A673 (cell line): ENCODE measurements around the gene CASP7. TPM values are rescaled to one million over a fixed set of nuclear protein-coding genes. Genes with fewer than 3 reads are reported as not detected.
"Not testable (repeated sequence)": the region's sequence is repeated elsewhere in the genome, so short reads cannot be mapped to it uniquely, and the experiment has no call there.

Source experiments
- BruUV-seq: library from RNA; stranded (reverse); fragments of 400-500 nt; replicated peaks from 2 replicates; lab custom pipeline; 2021; lab: Mats Ljungman, UMichigan
- CTCF ChIA-PET: fragments of 300-600 bp; sonication (Branson Sonifier 250); formaldehyde crosslinking; loops from one replicate; lab custom pipeline; 2022; ENCODE audit warnings: antibody characterized with exemption; lab: Charles Lee
- POLR2A ChIA-PET: fragments of 300-600 bp; sonication (Branson Sonifier 250); formaldehyde crosslinking; loops from one replicate; lab custom pipeline; 2022; ENCODE audit warnings: antibody characterized with exemption; ENCODE audit not compliant: low non-redundant PET; lab: Charles Lee
- DNase-seq: peaks from one replicate; pipeline ENCODE4 v3.0.0-alpha.2; 2015; ENCODE audit warnings: low spot score
- H3K27ac ChIP-seq: fragments of 200-600 bp; sonication (generic); 2 replicates; pipeline ENCODE4 v1.5.1; 2016; ENCODE audit warnings: mixed run types, low read depth, mild to moderate bottlenecking, mixed read lengths, antibody characterized with exemption, low read length; ENCODE audit not compliant: poor library complexity, severe bottlenecking
- H3K27me3 ChIP-seq: fragments of 200-600 bp; sonication (generic); replicated peaks from 2 replicates; pipeline ENCODE4 v1.6.1; 2017; ENCODE audit warnings: mixed run types, low read depth, mild to moderate bottlenecking, mixed read lengths, antibody characterized with exemption, low read length; ENCODE audit not compliant: insufficient read depth, poor library complexity
- H3K36me3 ChIP-seq: fragments of 200-600 bp; sonication (generic); 2 replicates; pipeline ENCODE4 v1.6.1; 2016; ENCODE audit warnings: mixed run types, mild to moderate bottlenecking, mixed read lengths, antibody characterized with exemption, low read length; ENCODE audit not compliant: insufficient read depth, poor library complexity, severe bottlenecking
- H3K4me1 ChIP-seq: fragments of 200-600 bp; sonication (generic); 2 replicates; pipeline ENCODE4 v1.6.1; 2017; ENCODE audit warnings: mixed run types, mild to moderate bottlenecking, mixed read lengths, antibody characterized with exemption, low read length; ENCODE audit not compliant: insufficient read depth, poor library complexity, severe bottlenecking
- H3K4me3 ChIP-seq: fragments of 200-600 bp; sonication (generic); 2 replicates; pipeline ENCODE4 v1.5.1; 2016; ENCODE audit warnings: low read depth, mixed run types, mild to moderate bottlenecking, mixed read lengths, low read length; ENCODE audit not compliant: poor library complexity, severe bottlenecking
- H3K9me3 ChIP-seq: fragments of 200-600 bp; sonication (generic); 2 replicates; pipeline ENCODE4 v1.6.1; 2016; ENCODE audit warnings: mixed run types, low read depth, mild to moderate bottlenecking, mixed read lengths, antibody characterized with exemption, low read length; ENCODE audit not compliant: poor library complexity, severe bottlenecking
- EZH2 ChIP-seq: fragments of 200-600 bp; sonication (generic); IDR thresholded peaks from 2 replicates; pipeline ENCODE4 v1.6.1; 2017; ENCODE audit warnings: borderline replicate concordance, low read depth, mild to moderate bottlenecking, mixed read lengths, antibody characterized with exemption, low read length; ENCODE audit not compliant: poor library complexity, severe bottlenecking
- intact Hi-C: fragments of 100-400 bp; cut with micrococcal nuclease; formaldehyde crosslinking; loops from one replicate; pipeline ENCODE4 v1.10.0; 2022; ENCODE audit not compliant: unreplicated experiment
- total RNA-seq: library from RNA; stranded (reverse); gene quantifications from 2 replicates; pipeline ENCODE4 v1.2.3, GENCODE V29; 2021
- TF ChIP-seq, protein P1 (sequence below): fragments of 300-800, 200-600 bp; sonication (generic); conservative IDR thresholded peaks from 2 replicates; pipeline ENCODE4 v1.5.1; 2017; ENCODE audit warnings: low read depth, mild to moderate bottlenecking, antibody characterized with exemption, low read length, moderate library complexity, mixed read lengths

The CASP7 gene
- total RNA-seq, 1 experiment from 2014 or later, result 57.7 TPM

DNA sequence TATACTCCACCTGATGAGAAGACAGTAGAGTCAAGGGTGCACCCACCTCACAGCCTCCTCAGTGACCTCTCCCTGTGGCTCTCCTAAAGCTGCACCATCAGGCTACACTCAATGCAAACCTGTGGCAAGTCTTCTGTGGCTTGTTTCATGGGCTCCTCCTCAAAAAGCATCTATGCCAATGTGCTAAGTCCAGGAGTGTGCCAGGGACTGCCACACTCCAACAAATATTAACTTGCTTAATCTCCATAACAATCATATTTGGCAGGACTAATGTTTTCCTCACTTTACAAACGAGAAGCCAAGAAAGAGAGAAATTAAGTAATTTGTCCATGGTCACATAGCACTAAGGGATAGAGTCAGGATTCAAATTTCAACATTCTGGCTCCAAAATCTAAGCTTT, 27.8 kb upstream of the CASP7 start:
- intact Hi-C loops, result no loop called here
- TF ChIP-seq, protein P1, sequence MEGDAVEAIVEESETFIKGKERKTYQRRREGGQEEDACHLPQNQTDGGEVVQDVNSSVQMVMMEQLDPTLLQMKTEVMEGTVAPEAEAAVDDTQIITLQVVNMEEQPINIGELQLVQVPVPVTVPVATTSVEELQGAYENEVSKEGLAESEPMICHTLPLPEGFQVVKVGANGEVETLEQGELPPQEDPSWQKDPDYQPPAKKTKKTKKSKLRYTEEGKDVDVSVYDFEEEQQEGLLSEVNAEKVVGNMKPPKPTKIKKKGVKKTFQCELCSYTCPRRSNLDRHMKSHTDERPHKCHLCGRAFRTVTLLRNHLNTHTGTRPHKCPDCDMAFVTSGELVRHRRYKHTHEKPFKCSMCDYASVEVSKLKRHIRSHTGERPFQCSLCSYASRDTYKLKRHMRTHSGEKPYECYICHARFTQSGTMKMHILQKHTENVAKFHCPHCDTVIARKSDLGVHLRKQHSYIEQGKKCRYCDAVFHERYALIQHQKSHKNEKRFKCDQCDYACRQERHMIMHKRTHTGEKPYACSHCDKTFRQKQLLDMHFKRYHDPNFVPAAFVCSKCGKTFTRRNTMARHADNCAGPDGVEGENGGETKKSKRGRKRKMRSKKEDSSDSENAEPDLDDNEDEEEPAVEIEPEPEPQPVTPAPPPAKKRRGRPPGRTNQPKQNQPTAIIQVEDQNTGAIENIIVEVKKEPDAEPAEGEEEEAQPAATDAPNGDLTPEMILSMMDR, result no peak
- TF ChIP-seq EZH2, result no peak
- POLR2A ChIA-PET, result no interaction called here
- CTCF ChIA-PET, result no interaction called here
- Histone ChIP-seq H3K9me3 (no peaks in the 10 kb centered on the region), H3K27ac (no peak overlapping the region), H3K4me1 (peaks cover 12% of the 10 kb centered on the region), H3K27me3 (no peaks in the 10 kb centered on the region), H3K36me3 (no peaks in the 10 kb centered on the region), H3K4me3 (no peak overlapping the region)
- BruUV-seq, result no TSS peak
- no peak for DNase-seq

DNA sequence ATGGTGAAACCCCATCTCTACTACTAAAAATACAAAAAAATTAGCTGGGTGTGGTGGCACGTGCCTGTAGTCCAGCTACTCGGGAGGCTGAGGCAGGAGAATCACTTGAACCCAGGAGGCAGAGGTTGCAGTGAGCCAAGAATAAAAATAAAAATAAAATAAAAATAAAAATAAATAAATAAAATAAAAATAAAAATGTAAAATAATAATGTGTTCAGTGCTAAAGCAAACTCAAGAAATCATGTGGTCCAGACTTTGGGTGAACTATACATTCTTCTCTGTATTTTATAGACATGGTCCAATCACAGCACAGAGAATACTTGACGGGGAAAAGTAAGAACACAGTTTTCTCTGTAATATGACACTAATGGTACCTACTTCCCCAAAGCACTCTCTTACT, 27.3 kb upstream of the CASP7 start:
- H3K36me3 ChIP-seq, H3K27ac ChIP-seq, CTCF ChIA-PET, intact Hi-C loops, BruUV-seq, H3K9me3 ChIP-seq, POLR2A ChIA-PET, H3K4me3 ChIP-seq, DNase-seq, H3K27me3 ChIP-seq: not testable (repeated sequence)
- peaks cover 12% of the 10 kb centered on the region for H3K4me1 ChIP-seq

DNA sequence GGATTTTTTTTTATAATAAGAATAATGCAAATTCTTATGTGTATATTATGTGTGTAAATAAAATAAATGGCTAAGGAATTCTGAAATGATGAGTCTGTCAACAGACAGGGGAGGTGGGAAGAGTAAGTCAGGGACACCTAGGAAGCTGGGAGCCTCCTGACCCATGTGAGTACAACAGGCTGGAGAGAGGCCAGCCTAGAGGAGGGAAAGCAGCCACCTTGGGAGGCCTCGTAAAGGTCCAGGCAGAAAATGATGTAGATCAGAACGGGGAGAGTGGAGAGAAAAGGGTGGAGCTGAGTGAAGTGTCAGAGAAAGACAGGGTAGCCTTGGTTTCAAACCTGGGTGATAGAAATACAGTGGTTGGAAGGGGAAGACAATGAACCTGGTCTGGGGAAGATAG, 22.8 kb upstream of the CASP7 start:
- intact Hi-C loops, result no loop called here
- no peak for TF ChIP-seq EZH2
- TF ChIP-seq, protein P1, result no peak
- CTCF ChIA-PET, result no interaction called here

DNA sequence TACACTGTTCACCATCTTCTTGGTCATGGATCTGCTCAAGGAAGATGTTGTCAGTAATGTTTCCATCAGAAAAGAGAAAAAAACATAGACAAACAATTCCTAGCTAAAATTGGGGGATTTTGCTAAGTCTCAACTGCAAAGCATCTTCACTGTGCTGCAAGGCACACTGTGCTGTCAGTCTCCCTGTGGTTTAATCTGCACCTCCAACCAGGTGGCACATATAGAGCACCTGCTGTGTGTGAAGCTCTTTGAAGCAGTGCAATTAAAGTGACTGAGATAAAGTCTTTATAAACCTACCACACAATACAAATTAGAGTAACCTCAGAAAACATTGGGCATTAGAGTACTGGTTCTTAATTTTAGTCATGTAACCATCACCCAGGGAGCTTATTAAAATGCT, 22.2 kb upstream of the CASP7 start:
- TF ChIP-seq EZH2, result no peak
- TF ChIP-seq, protein P1, result no peak
- H3K27me3 ChIP-seq, result no peaks in the 10 kb centered on the region
- DNase-seq, result no peak
- intact Hi-C loops, result no loop called here
- no peak overlapping the region for H3K4me3 ChIP-seq
- no peak overlapping the region for H3K27ac ChIP-seq
- ChIA-PET CTCF (no interaction called here), POLR2A (no interaction called here)
- no peaks in the 10 kb centered on the region for H3K36me3 ChIP-seq
- H3K4me1 ChIP-seq, result no peaks in the 10 kb centered on the region
- H3K9me3 ChIP-seq, result no peaks in the 10 kb centered on the region
- no TSS peak for BruUV-seq

More for the DNA sequence above, 22.8 kb upstream of the CASP7 start:
- POLR2A ChIA-PET, result no interaction called here
- Histone ChIP-seq H3K27me3 (no peaks in the 10 kb centered on the region), H3K27ac (no peak overlapping the region), H3K9me3 (no peaks in the 10 kb centered on the region), H3K4me3 (no peak overlapping the region), H3K4me1 (no peaks in the 10 kb centered on the region), H3K36me3 (no peaks in the 10 kb centered on the region)
- no TSS peak for BruUV-seq
- no peak for DNase-seq
